HEK293 (cell line): ENCODE measurements around the gene PTPMT1.
A peak's percentile ranks its signal among the peaks of the same experiment; 100 is the strongest.

Source experiments
- HOXC10 ChIP-seq: sonication (generic); formaldehyde crosslinking; IDR thresholded peaks from 2 replicates; pipeline ENCODE4 v1.8.1; 2023; ENCODE audit warnings: mild to moderate bottlenecking, missing genetic modification reagents
- IKZF3 ChIP-seq: fragments of 450-650 bp; IDR thresholded peaks from 2 replicates; pipeline ENCODE4 v1.5.0; 2018; ENCODE audit warnings: missing biosample characterization, mild to moderate bottlenecking, missing genetic modification characterization, moderate library complexity
- KLF7 ChIP-seq: fragments of 450-650 bp; formaldehyde crosslinking; IDR thresholded peaks from 2 replicates; pipeline ENCODE4 v1.5.1; 2016; ENCODE audit warnings: missing biosample characterization, missing genetic modification characterization, borderline replicate concordance
- SCRT1 ChIP-seq: fragments of 450-650 bp; formaldehyde crosslinking; IDR thresholded peaks from 2 replicates; pipeline ENCODE4 v1.5.1; 2016; ENCODE audit warnings: missing biosample characterization, missing genetic modification characterization, borderline replicate concordance
- SETDB1 ChIP-seq: IDR thresholded peaks from one replicate; pipeline ENCODE4 v1.6.1; 2017; ENCODE audit warnings: mild to moderate bottlenecking, low read length, moderate library complexity, mixed read lengths; ENCODE audit not compliant: insufficient read length
- SP2 ChIP-seq: fragments of 450-650 bp; formaldehyde crosslinking; IDR thresholded peaks from 2 replicates; pipeline ENCODE4 v1.5.1; 2016; ENCODE audit warnings: missing biosample characterization, missing genetic modification characterization
- TRIM28 ChIP-seq: IDR thresholded peaks from 2 replicates; pipeline ENCODE4 v1.6.1; 2011; ENCODE audit warnings: low read length, control low read depth, borderline replicate concordance
- ZFP3 ChIP-seq: fragments of 450-650 bp; formaldehyde crosslinking; IDR thresholded peaks from 2 replicates; pipeline ENCODE4 v1.5.1; 2016; ENCODE audit warnings: low read depth, missing biosample characterization, missing genetic modification characterization
- ZNF292 ChIP-seq: fragments of 450-650 bp; formaldehyde crosslinking; IDR thresholded peaks from 2 replicates; pipeline ENCODE4 v1.5.1; 2016; ENCODE audit warnings: low read depth, missing biosample characterization, missing genetic modification characterization, borderline replicate concordance
- ZNF302 ChIP-seq: fragments of 450-650 bp; formaldehyde crosslinking; IDR thresholded peaks from 2 replicates; pipeline ENCODE4 v1.5.1; 2016; ENCODE audit warnings: missing biosample characterization, missing genetic modification characterization, low read depth
- ZNF398 ChIP-seq: fragments of 450-650 bp; formaldehyde crosslinking; IDR thresholded peaks from 2 replicates; pipeline ENCODE4 v1.5.1; 2017; ENCODE audit warnings: missing biosample characterization, missing genetic modification characterization
- ZNF654 ChIP-seq: fragments of 450-650 bp; formaldehyde crosslinking; IDR thresholded peaks from 2 replicates; pipeline ENCODE4 v1.5.1; 2016; ENCODE audit warnings: low read depth, missing biosample characterization, missing genetic modification characterization
- ZSCAN18 ChIP-seq: fragments of 450-650 bp; formaldehyde crosslinking; IDR thresholded peaks from 2 replicates; pipeline ENCODE4 v1.5.1; 2016; ENCODE audit warnings: missing biosample characterization, missing genetic modification characterization
- ZSCAN30 ChIP-seq: fragments of 450-650 bp; IDR thresholded peaks from 2 replicates; pipeline ENCODE4 v1.5.1; 2018; ENCODE audit warnings: missing biosample characterization, mild to moderate bottlenecking, missing genetic modification characterization, moderate library complexity
- TF ChIP-seq, protein P1 (sequence below): fragments of 450-650 bp; formaldehyde crosslinking; IDR thresholded peaks from 2 replicates; pipeline ENCODE4 v1.5.1; 2016; ENCODE audit warnings: missing biosample characterization, missing genetic modification characterization
- TF ChIP-seq, protein P2 (sequence below): fragments of 450-650 bp; formaldehyde crosslinking; conservative IDR thresholded peaks from 2 replicates; pipeline ENCODE4 v1.5.1; 2016; ENCODE audit warnings: low read depth, missing biosample characterization, missing genetic modification characterization
- TF ChIP-seq, protein P3 (sequence below): fragments of 450-650 bp; formaldehyde crosslinking; IDR thresholded peaks from 2 replicates; pipeline ENCODE4 v1.5.1; 2017; ENCODE audit warnings: missing biosample characterization, missing genetic modification characterization
- TF ChIP-seq, protein P4 (sequence below): fragments of 450-650 bp; IDR thresholded peaks from 2 replicates; pipeline ENCODE4 v1.5.1; 2018; ENCODE audit warnings: missing biosample characterization, missing genetic modification characterization
- TF ChIP-seq, protein P5 (sequence below): fragments of 450-650 bp; formaldehyde crosslinking; IDR thresholded peaks from 2 replicates; pipeline ENCODE4 v1.5.1; 2016; ENCODE audit warnings: missing biosample characterization, missing genetic modification characterization
- TF ChIP-seq, protein P6 (sequence below): fragments of 450-650 bp; formaldehyde crosslinking; IDR thresholded peaks from 2 replicates; pipeline ENCODE4 v1.5.1; 2016; ENCODE audit warnings: missing biosample characterization, missing genetic modification characterization

PTPMT1 gene

DNA sequence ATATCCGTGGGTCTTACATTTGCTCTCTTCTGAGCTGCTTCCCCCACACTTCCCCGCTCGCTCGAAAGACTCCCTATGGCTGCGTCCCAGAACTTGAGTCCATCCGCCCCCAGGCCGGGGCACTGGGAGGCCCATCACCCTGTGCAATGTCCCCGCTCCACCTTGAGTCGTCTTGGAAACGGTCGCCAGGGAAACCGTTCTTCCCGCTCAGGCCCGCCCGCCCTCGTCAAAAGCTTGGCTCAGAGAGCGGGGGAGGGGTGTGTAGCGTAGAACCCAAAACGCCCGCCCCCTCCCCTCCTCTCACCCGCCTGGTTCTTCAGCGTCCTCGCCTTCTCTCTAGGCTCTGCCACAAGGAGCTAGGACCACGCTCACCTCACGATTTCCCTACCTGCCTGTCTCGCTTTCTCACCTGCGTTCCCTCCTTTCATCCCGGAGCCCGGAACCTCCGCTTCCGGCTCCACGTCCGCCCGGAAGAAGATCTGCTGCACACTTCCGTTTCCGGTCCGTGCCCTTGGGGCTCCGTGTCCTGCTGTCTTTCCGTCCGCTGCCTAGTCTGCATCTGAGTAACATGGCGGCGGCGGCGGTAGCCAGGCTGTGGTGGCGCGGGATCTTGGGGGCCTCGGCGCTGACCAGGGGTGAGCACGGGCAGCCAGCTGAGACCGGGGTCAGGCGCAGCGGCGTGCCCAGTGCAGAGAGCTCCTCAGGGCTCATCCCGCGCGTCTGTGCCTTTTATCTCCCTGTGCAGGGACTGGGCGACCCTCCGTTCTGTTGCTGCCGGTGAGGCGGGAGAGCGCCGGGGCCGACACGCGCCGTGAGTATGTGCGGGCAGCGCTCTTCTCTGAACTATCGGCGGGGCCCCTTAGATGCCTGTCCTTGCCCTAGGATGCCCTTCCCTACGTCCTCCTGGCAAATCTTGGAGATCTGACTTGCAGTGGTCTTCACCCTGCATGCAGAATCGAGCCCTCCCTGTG lies 13.4 kb downstream of the PTPMT1 start, which contains the start of the genes KBTBD4 and NDUFS3 (continued):
- TF ChIP-seq, protein P1, sequence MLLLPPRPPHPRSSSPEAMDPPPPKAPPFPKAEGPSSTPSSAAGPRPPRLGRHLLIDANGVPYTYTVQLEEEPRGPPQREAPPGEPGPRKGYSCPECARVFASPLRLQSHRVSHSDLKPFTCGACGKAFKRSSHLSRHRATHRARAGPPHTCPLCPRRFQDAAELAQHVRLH = peak; percentile 96
- TF ChIP-seq ZNF654 (tag by site-specific recombination) (peak; percentile 4; the same call in 1 of the 2 replicates), IKZF3 (tag by site-specific recombination) (no peak), ZSCAN30 (tag by site-specific recombination) (peak; percentile 81), ZNF302 (tag by site-specific recombination) (0 out of 2 replicates have a peak, but pooled peaks have one; percentile 62), ZFP3 (no peak), HOXC10 (CRISPR knock-in tag) (peak; percentile 92; the same call in 1 of the 2 replicates), KLF7 (tag by site-specific recombination) (peak; percentile 98), ZSCAN18 (tag by site-specific recombination) (peak; percentile 96; the same call in 1 of the 2 replicates), SETDB1 (no peak), SCRT1 (tag by site-specific recombination) (0 out of 2 replicates have a peak, but pooled peaks have one; percentile 43), TRIM28 (peak; percentile 65; the same call in 1 of the 2 replicates), ZNF398 (peak; percentile 53), ZNF292 (tag by site-specific recombination) (no peak), SP2 (peak; percentile 94)
- TF ChIP-seq, protein P2, sequence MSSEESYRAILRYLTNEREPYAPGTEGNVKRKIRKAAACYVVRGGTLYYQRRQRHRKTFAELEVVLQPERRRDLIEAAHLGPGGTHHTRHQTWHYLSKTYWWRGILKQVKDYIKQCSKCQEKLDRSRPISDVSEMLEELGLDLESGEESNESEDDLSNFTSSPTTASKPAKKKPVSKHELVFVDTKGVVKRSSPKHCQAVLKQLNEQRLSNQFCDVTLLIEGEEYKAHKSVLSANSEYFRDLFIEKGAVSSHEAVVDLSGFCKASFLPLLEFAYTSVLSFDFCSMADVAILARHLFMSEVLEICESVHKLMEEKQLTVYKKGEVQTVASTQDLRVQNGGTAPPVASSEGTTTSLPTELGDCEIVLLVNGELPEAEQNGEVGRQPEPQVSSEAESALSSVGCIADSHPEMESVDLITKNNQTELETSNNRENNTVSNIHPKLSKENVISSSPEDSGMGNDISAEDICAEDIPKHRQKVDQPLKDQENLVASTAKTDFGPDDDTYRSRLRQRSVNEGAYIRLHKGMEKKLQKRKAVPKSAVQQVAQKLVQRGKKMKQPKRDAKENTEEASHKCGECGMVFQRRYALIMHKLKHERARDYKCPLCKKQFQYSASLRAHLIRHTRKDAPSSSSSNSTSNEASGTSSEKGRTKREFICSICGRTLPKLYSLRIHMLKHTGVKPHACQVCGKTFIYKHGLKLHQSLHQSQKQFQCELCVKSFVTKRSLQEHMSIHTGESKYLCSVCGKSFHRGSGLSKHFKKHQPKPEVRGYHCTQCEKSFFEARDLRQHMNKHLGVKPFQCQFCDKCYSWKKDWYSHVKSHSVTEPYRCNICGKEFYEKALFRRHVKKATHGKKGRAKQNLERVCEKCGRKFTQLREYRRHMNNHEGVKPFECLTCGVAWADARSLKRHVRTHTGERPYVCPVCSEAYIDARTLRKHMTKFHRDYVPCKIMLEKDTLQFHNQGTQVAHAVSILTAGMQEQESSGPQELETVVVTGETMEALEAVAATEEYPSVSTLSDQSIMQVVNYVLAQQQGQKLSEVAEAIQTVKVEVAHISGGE (tag by site-specific recombination) = peak; percentile 100
- TF ChIP-seq, protein P3, sequence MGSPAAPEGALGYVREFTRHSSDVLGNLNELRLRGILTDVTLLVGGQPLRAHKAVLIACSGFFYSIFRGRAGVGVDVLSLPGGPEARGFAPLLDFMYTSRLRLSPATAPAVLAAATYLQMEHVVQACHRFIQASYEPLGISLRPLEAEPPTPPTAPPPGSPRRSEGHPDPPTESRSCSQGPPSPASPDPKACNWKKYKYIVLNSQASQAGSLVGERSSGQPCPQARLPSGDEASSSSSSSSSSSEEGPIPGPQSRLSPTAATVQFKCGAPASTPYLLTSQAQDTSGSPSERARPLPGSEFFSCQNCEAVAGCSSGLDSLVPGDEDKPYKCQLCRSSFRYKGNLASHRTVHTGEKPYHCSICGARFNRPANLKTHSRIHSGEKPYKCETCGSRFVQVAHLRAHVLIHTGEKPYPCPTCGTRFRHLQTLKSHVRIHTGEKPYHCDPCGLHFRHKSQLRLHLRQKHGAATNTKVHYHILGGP = 0 out of 2 replicates have a peak, but pooled peaks have one; percentile 25
- TF ChIP-seq, protein P4, sequence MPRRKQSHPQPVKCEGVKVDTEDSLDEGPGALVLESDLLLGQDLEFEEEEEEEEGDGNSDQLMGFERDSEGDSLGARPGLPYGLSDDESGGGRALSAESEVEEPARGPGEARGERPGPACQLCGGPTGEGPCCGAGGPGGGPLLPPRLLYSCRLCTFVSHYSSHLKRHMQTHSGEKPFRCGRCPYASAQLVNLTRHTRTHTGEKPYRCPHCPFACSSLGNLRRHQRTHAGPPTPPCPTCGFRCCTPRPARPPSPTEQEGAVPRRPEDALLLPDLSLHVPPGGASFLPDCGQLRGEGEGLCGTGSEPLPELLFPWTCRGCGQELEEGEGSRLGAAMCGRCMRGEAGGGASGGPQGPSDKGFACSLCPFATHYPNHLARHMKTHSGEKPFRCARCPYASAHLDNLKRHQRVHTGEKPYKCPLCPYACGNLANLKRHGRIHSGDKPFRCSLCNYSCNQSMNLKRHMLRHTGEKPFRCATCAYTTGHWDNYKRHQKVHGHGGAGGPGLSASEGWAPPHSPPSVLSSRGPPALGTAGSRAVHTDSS = no peak; the same call in 1 of the 2 replicates
- TF ChIP-seq, protein P5, sequence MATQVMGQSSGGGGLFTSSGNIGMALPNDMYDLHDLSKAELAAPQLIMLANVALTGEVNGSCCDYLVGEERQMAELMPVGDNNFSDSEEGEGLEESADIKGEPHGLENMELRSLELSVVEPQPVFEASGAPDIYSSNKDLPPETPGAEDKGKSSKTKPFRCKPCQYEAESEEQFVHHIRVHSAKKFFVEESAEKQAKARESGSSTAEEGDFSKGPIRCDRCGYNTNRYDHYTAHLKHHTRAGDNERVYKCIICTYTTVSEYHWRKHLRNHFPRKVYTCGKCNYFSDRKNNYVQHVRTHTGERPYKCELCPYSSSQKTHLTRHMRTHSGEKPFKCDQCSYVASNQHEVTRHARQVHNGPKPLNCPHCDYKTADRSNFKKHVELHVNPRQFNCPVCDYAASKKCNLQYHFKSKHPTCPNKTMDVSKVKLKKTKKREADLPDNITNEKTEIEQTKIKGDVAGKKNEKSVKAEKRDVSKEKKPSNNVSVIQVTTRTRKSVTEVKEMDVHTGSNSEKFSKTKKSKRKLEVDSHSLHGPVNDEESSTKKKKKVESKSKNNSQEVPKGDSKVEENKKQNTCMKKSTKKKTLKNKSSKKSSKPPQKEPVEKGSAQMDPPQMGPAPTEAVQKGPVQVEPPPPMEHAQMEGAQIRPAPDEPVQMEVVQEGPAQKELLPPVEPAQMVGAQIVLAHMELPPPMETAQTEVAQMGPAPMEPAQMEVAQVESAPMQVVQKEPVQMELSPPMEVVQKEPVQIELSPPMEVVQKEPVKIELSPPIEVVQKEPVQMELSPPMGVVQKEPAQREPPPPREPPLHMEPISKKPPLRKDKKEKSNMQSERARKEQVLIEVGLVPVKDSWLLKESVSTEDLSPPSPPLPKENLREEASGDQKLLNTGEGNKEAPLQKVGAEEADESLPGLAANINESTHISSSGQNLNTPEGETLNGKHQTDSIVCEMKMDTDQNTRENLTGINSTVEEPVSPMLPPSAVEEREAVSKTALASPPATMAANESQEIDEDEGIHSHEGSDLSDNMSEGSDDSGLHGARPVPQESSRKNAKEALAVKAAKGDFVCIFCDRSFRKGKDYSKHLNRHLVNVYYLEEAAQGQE (tag by site-specific recombination) = peak; percentile 59; the same call in 1 of the 2 replicates
- TF ChIP-seq, protein P6, sequence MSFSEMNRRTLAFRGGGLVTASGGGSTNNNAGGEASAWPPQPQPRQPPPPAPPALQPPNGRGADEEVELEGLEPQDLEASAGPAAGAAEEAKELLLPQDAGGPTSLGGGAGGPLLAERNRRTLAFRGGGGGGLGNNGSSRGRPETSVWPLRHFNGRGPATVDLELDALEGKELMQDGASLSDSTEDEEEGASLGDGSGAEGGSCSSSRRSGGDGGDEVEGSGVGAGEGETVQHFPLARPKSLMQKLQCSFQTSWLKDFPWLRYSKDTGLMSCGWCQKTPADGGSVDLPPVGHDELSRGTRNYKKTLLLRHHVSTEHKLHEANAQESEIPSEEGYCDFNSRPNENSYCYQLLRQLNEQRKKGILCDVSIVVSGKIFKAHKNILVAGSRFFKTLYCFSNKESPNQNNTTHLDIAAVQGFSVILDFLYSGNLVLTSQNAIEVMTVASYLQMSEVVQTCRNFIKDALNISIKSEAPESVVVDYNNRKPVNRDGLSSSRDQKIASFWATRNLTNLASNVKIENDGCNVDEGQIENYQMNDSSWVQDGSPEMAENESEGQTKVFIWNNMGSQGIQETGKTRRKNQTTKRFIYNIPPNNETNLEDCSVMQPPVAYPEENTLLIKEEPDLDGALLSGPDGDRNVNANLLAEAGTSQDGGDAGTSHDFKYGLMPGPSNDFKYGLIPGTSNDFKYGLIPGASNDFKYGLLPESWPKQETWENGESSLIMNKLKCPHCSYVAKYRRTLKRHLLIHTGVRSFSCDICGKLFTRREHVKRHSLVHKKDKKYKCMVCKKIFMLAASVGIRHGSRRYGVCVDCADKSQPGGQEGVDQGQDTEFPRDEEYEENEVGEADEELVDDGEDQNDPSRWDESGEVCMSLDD (tag by site-specific recombination) = peak; percentile 79
